NCI-H446 (cell line): Measurements from ENCODE around the gene NUDT4.
A peak's percentile ranks its signal among the peaks of the same experiment; 100 is the strongest.
"Not testable (repeated sequence)": the region's sequence is repeated elsewhere in the genome, so short reads cannot be mapped to it uniquely, and the experiment has no call there.

ENCODE experiments used
- DNase-seq, 2 experiments: peaks; one replicate each; lab custom pipeline; 2025; lab: John Stamatoyannopoulos, UW

The NUDT4 gene

DNA sequence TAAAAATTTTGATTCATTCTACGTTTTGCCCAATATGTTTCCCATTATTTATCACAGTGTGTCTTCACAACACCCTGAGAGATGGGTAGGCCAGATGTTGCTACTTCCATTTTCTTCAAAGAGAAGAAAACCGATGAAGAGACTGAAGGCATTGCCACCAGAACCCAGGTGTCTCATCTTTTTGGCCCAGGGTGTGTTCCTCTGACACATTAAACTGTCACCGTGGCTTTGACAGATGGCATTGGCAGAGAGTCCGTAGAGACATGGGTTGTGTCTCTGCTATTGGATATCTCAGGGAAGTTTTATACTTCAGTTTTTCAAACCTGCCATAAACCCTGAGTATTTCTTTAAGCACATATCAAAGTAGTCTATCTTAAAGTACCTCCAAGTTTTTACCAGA, 11.3 kb upstream of the NUDT4 start:
- DNase-seq, result no peak

DNA sequence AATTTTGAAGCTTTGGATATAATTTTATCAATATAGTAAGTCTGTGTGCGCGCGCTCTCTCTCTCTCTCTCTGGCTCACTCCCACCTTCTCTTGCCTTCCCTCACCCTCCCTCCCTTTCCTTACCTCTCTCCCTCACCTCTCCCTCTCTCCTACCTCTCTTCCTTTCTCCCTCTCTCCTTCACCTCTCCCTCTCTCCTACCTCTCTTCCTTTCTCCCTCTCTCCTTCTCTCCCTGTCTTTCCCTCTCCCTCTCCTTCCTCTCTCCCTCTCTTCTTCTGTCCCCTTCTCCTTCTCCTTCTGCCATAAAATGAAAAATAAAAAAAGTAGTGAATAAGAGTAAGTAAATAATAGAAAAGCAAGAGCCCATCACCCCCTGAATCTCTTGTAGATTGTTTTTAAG, 9.0 kb upstream of the NUDT4 start:
- DNase-seq, result no peak

DNA sequence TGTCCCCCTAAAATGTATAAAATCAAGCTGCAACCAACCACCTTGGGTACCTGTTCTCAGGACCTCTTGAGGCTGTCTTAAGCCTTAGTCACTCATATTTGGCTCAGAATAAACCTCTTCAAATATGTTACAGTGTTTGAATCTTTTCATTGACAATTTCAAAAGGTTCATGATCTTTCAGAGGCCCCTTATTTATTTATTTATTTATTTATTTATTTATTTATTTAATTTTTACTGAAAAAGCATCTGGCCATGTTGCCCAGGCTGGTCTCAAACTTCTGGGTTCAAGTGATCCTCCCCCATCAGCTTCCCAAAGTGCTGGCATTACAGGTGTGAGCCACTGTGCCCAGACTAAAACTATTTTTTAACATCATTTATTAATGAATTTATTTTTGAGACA, 8.2 kb upstream of the NUDT4 start:
- no peak for DNase-seq

DNA sequence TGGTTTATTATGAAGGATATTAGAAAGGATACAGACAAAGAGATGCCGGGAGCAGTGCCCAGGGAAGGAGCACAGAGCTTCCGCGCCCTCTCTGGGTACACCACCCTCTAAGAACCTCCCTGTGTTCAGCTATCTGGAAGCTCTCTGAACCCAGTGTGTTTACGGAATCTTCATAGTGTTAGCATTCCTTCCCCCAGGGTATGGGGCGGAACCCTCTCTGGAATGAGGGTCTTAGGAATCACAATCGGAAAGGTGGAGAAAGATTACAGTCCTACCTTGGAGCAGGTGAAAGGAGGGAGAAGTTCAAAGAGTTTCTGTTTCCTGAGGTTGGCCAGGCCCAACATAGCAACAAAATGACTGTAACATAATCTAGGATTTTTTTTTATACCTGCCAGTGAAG, 6.8 kb upstream of the NUDT4 start:
- DNase-seq, result no peak

DNA sequence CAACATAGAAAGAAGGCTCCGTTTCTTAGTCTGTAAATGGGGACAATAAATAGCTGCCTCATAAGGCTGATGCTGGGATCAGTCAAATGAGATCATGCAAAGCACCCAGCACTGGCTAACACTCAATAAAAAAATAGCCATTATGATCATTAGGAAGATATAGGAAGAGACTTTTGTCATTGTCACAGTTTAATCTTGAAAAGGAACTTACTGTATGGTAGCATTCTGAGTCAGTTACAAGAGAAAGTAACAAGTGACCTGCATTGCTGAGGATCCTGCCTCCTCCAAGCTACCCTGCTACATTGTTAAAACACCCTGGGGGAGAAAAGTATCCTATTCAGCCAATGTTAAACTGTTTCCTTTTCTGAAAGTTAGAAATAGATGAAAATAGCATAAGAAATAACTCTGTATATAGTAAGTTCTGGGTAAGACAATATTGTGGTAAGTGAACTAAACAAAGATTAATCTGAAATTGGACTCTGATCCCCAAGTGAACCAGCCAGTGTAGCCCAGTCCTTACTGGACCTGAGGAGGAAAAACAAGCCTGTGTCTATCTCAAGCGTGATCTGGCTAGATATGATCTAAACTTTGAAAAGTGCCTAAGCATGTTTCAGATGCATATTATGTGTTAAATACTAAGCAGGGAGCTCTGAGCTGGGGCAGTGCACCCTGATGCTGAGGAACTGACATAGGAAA, 3.6 kb upstream of the NUDT4 start:
- DNase-seq, result no peak

DNA sequence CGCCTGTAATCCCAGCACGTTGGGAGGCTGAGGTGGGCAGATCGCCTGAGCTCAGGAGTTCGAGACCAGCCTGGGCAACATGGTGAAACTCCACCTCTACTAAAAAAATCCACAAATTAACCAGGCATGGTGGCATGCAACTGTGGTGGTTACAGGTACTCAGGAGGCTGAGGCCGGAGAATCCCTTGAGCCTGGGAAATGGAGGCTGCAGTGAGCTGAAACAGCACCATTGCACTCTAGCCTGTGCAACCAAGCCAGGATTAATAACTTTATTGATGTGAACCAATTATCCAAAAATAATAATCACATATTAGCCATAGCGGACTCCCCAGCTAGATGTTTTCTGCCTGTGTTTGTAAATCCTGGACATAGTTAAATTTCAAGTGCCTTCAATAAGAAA, 1.8 kb upstream of the NUDT4 start:
- no peak for DNase-seq

DNA sequence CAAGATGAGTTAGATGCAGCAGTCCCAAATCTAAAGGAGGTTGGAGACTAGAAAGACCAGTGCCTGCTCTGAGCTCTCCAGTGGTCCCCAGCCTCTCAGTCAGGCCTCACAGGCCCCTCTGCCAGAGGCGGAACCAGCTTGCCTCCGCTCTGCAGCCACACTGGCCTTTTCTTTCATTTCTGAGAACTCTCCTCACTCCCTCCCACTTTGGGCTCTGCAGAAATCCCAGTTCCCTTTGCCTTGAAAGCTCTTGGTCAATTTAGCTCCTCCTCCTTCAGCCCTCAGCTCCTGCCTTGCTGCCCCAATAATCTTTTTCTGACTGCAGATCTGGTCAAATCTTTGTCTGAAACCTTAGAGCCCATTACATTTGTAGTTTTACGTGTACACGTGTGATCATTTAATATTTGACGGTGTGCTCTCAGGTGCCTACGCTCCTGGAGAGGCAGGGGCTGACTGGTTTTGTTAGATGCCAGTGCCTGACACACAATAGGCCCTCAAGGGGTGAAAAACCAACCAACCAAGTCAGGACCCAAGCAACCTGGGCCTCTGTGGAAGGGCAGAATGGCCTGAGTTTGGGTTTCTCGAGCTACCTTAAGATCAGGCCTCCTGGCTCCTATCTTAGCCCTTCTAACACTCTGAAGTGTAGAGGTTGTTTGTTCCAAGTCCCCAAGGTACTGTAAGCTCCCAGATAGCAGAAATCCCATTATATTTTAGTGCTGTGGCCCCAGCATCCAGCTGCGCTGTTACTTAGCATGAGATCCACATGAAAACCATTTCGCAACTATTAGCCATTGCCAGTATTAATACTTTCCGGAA, 1.1 kb upstream of the NUDT4 start:
- DNase-seq, result no peak

DNA sequence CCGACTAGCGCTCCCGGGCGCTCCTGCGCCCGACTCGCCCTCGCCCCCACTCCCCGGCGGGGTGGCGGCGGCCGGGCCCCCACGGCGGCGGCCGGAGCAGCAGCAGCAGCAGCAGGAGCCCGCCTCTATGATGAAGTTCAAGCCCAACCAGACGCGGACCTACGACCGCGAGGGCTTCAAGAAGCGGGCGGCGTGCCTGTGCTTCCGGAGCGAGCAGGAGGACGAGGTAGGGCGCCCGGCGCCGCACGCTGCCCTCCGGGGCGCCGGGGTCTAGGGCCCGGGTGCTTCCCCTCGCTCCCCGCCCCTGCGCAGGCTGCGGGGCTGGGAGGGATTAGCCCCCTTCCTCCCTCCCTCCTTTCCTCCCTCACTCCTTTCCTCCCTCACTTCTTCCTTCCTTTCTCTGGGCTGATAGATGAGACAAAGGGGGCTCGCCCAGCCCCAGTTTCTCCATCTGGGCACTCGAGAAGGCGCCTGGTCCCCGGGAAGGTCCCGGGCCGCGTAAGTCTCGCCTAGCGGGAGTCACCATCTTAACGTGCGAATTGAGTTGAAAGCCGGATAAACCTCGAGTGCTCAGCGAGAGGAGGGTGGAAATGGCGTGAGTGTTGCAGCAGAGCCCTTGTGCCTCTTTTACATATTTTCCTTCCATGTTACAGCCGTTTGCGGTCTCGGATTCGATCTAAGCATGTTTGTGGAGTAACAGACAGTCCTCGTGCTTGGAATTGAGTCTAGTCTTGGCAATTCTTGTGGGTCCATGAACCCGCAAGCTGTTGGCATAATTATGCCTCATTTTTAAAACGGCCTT, 672 bp downstream of the NUDT4 start:
- peak in 1 of 2 experiments; percentile 46 for DNase-seq

- peak; percentile 24 to 50 for DNase-seq
Measured at GRCh38 chr12:93378998-93379325, 1.2 kb downstream of the NUDT4 start.

DNA sequence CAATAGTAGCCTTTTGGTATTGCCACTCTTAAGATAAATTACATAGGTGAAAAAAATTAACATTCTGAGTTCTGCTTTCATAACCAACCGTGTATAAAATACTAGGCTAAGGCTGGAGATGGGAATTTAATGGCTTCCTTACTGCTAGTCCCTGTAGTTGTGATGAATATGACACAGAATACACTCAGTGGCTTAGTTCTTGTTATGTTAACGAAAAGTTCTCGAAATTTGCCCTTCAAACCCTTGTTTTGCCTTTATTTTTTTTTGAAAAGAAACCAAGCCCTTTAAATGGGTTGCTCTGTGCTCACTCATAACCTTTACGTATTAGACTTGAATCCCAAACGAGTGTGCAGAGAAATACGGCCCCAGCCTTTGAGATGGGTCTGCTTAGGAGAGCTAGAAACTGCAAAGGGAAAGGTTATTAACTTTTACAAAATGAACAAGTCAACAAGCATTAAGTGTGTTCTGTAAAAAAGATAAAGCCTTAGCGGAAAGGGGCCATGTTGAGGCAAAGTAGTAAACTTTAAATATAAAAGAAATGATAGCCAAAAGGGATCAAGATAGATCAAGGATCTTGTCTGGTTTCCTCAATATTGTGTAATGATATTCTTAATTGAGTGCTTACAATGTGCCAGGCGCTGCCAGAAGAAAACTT, 1.7 kb downstream of the NUDT4 start:
- DNase-seq, result no peak

- no peak for DNase-seq
Measured at GRCh38 chr12:93379981-93380361, 2.2 kb downstream of the NUDT4 start.

DNA sequence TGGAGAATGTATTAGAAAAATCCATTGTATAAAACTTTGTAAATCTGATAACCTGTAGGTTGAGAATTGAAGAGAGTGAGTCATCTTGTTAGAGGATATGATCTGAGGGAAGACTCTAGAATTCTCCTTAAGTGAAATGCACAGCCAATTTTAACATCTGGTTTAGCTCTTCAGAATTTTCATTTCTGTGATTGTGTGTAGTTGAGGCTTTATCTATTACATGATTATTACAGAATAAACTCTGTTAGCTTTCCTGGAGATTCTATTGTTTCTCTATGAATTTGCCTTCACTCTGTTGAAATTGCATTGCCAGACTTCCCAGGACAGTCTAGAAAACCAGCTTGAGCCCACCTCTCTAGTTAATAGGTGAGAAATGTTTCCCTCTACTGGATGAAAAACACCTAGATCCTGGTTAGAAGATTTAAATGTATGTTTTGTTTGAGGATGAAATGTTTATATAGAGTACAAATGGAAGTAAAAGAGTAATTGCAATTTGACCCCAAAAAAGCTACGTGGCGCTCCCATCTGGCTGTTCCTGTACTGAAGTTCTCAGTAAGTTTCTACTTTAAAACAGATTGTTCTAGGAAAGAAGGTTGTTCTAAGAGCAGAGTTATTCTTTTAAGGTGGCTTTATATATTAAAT, 2.9 kb downstream of the NUDT4 start:
- no peak for DNase-seq

- no peak for DNase-seq
Measured at GRCh38 chr12:93381161-93381975, 3.6 kb downstream of the NUDT4 start.

DNA sequence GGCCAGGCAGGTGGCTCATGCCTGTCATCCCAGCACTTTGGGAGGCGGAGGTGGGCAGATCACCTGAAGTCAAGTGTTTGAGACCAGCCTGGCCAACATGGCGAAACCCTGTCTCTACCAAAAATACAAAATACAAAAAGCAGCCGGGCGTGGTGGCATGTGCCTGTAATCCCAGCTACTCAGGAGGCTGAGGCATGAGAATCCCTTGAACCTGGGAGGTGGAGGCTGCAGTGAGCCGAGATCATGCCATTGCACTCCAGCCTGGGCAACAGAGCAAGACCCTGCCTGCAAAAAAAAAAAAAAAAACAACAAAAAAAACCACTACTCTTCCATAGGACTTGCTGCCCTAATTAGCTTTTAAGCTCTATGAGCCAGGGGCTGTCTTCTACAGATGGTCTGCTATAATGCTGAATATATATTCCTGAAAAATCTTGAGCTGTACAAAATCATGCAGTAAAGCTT, 4.3 kb downstream of the NUDT4 start:
- DNase-seq, result not testable (repeated sequence)

- no peak for DNase-seq
Measured at GRCh38 chr12:93387780-93388179, 10.1 kb downstream of the NUDT4 start.

DNA sequence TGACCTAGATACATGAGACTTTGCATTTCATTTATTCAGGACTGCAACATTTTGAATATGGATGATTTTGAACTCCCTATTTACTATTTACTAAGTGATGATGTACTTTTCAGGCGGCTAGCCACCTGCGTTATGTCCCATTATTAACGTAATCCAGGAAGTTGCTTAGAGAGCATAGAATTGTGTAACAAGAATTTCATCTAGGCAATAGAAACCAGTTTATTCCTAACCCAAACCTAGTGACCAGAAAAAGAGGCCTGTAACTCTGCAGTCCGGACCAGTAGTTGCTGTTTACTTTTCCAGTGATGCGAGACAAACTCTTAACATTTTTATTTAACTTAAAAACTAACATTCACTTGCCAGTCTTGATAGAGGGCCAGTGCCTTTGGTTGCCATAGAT, 12.3 kb downstream of the NUDT4 start:
- DNase-seq, result no peak

DNA sequence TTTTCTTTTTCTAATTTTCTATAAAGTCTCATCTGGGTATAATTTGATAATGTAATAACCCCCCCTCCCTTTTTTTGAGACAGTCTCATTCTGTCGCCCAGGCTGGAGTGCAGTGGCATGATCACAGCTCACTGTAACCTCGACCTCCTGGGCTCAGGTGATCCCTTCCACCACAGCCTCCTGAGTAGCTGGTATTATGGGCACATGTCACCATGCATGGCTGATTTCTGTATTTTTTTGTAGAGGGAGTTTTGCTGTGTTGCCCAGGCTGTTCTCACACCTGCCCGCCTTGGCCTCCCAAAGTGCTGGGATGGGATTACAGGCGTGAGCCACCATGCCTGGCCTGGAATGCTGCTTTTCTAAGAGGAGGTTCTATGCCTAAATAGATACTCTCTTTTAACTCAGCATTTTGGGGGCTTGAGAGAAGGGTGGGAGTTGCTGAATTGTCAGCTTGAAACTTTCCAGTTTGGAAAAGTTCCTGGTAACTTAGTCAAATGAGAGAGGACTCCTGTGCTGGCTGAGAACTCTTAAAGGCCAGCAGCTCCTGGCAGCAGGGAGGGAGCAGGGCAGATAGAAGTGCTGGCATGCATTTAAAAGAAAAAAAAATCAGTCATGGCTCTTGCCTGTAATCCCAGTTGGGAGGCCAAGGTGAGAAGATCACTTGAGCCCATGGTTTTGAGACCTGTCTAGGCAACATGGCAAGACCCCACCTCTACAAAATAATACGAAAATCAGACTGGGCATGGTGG, 13.0 kb downstream of the NUDT4 start:
- DNase-seq, result no peak

DNA sequence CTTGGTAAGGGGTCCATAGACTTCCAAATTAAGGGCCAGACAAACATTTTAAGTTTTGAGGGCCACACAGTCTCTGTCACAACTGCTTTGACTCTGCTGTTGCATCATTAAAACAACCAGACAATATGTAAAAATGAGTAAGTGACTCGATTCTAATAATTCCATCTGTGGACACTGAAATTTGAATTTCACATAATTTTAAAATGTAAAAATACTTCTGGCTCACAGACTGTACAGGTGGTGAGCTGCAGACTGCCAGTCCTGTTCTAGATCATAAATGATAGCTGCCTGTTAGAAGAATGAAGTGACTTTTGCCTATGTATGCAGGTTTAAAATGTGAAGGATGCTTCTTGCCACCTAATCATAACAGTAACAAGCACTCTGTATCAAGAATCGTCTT, 15.7 kb downstream of the NUDT4 start:
- no peak for DNase-seq

GRCh38 chr12:93397412-93397811, 19.7 kb downstream of the NUDT4 start:
- DNase-seq, result no peak

GRCh38 chr12:93399183-93399863, 21.6 kb downstream of the NUDT4 start:
- not testable (repeated sequence) for DNase-seq
